Glutamatergic neuron (in vitro differentiated cells): ENCODE data around the gene PRPF40A. TPM values are rescaled to one million over a fixed set of nuclear protein-coding genes. Genes with fewer than 3 reads are reported as not detected.
A peak's percentile ranks its signal among the peaks of the same experiment; 100 is the strongest.
"Not testable (repeated sequence)": the region's sequence is repeated elsewhere in the genome, so short reads cannot be mapped to it uniquely, and the experiment has no call there.

ENCODE experiments used
- DNase-seq: peaks from one replicate; pipeline ENCODE4 v3.0.0; 2022
- H3K27ac Mint-ChIP-seq: one replicate; pipeline ENCODE4 v1.8.0; 2020; ENCODE audit warnings: mild to moderate bottlenecking, mixed read lengths, inconsistent platforms; ENCODE audit not compliant: unreplicated experiment
- H3K27me3 Mint-ChIP-seq: one replicate; pipeline ENCODE4 v1.8.0; 2020; ENCODE audit warnings: mild to moderate bottlenecking, moderate library complexity, mixed read lengths, inconsistent platforms; ENCODE audit not compliant: unreplicated experiment
- H3K36me3 Mint-ChIP-seq: one replicate; pipeline ENCODE4 v1.8.0; 2020; ENCODE audit warnings: mild to moderate bottlenecking, mixed read lengths, inconsistent platforms; ENCODE audit not compliant: unreplicated experiment
- H3K4me1 Mint-ChIP-seq: one replicate; pipeline ENCODE4 v1.8.0; 2020; ENCODE audit warnings: mild to moderate bottlenecking, low read depth, mixed read lengths, inconsistent platforms; ENCODE audit not compliant: unreplicated experiment
- H3K4me3 Mint-ChIP-seq: one replicate; pipeline ENCODE4 v1.8.0; 2020; ENCODE audit warnings: mild to moderate bottlenecking, mixed read lengths, inconsistent platforms; ENCODE audit not compliant: unreplicated experiment
- H3K9me3 Mint-ChIP-seq: one replicate; pipeline ENCODE4 v1.8.0; 2020; ENCODE audit warnings: mild to moderate bottlenecking, moderate library complexity, mixed read lengths, inconsistent platforms; ENCODE audit not compliant: unreplicated experiment
- CTCF ChIP-seq: fragments of 200-600 bp; sonication (generic); IDR thresholded peaks from one replicate; pipeline ENCODE4 v1.5.0; 2021; ENCODE audit not compliant: partially characterized antibody, unreplicated experiment
- total RNA-seq: library from RNA; stranded (reverse); fragmentation: NEBNext Ultra II Directional; extraction: Animal tissue kit (Norgen Biotek cat#: 25700); gene quantifications from one replicate; pipeline ENCODE4 v1.2.1, GENCODE V29; 2021; ENCODE audit not compliant: unreplicated experiment

The PRPF40A gene
- total RNA-seq, 1 donor from 2014 or later: 144 TPM

- Mint-ChIP-seq H3K4me1 (no peaks in the 10 kb centered on the region), H3K36me3 (no peaks in the 10 kb centered on the region), H3K27me3 (no peaks in the 10 kb centered on the region), H3K9me3 (no peaks in the 10 kb centered on the region), H3K4me3 (no peak overlapping the region), H3K27ac (no peak overlapping the region)
- DNase-seq: no peak
- no peak for TF ChIP-seq CTCF
Measured at GRCh38 chr2:152761214-152761613, 44.0 kb upstream of the PRPF40A start.

GRCh38 chr2:152759290-152760072, 42.2 kb upstream of the PRPF40A start:
- no peaks in the 10 kb centered on the region for H3K4me1 Mint-ChIP-seq
- DNase-seq: no peak
- no peaks in the 10 kb centered on the region for H3K27me3 Mint-ChIP-seq
- no peak for TF ChIP-seq CTCF
- no peaks in the 10 kb centered on the region for H3K9me3 Mint-ChIP-seq
- no peaks in the 10 kb centered on the region for H3K36me3 Mint-ChIP-seq
- H3K27ac Mint-ChIP-seq: no peak overlapping the region
- no peak overlapping the region for H3K4me3 Mint-ChIP-seq

GRCh38 chr2:152755029-152755428, 37.8 kb upstream of the PRPF40A start:
- peak; percentile 72 for DNase-seq
- no peaks in the 10 kb centered on the region for H3K36me3 Mint-ChIP-seq
- no peaks in the 10 kb centered on the region for H3K27me3 Mint-ChIP-seq
- peak; percentile 54 for TF ChIP-seq CTCF
- no peak overlapping the region for H3K27ac Mint-ChIP-seq
- H3K4me3 Mint-ChIP-seq: no peak overlapping the region
- H3K9me3 Mint-ChIP-seq: peaks cover 2% of the 10 kb centered on the region
- no peaks in the 10 kb centered on the region for H3K4me1 Mint-ChIP-seq

GRCh38 chr2:152747751-152748150, 30.5 kb upstream of the PRPF40A start:
- H3K27me3 Mint-ChIP-seq, H3K4me3 Mint-ChIP-seq, H3K27ac Mint-ChIP-seq, H3K9me3 Mint-ChIP-seq, DNase-seq, H3K36me3 Mint-ChIP-seq, H3K4me1 Mint-ChIP-seq: not testable (repeated sequence)

- Mint-ChIP-seq H3K4me3 (no peak overlapping the region), H3K27me3 (peaks cover 4% of the 10 kb centered on the region), H3K36me3 (peaks cover 16% of the 10 kb centered on the region), H3K4me1 (no peaks in the 10 kb centered on the region), H3K9me3 (peaks cover 5% of the 10 kb centered on the region), H3K27ac (no peak overlapping the region)
- TF ChIP-seq CTCF: peak; percentile 67
- no peak for DNase-seq
Measured at GRCh38 chr2:152743002-152743401, 25.7 kb upstream of the PRPF40A start.
